GM12801 (cell line): ENCODE results near the gene IFT25.

Source experiments
- TF ChIP-seq, protein P1 (sequence below): IDR thresholded peaks from one replicate; pipeline ENCODE4 v1.5.1; 2011; ENCODE audit warnings: control low read depth; ENCODE audit not compliant: insufficient read length; ENCODE audit errors: extremely low read depth

IFT25 gene

DNA sequence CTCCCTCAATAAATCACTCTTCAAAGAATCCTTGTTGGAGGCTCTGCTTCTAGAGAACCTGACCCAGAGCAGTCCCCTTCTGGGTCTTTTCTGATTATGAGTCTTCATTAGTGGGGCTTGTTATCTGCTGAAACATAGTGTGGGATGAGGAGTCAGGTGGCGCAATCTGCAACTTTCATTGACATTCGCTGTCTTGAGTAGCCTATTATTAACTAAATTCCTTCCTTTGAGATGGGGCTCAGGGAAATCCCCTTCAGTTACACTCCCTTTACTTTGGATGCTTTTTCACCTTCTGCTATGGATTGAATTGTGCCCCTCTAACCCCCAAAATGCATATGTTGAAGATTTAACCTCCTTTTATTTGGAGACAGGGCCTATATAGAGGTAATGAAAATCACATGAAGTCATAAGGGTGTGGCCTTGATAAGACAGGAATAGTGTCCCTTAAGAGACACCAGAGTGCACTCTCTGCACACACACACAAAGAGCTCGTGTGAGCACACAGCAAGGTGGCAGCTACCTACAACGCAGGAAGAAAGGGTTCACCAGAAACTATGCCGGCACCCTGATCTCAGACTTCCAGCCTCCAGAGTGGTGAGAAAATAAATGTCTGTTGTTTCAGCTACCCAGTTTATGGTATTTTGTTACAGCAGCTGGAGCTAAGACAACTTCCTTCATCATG is 32.0 kb downstream of the IFT25 start:
- TF ChIP-seq, protein P1, sequence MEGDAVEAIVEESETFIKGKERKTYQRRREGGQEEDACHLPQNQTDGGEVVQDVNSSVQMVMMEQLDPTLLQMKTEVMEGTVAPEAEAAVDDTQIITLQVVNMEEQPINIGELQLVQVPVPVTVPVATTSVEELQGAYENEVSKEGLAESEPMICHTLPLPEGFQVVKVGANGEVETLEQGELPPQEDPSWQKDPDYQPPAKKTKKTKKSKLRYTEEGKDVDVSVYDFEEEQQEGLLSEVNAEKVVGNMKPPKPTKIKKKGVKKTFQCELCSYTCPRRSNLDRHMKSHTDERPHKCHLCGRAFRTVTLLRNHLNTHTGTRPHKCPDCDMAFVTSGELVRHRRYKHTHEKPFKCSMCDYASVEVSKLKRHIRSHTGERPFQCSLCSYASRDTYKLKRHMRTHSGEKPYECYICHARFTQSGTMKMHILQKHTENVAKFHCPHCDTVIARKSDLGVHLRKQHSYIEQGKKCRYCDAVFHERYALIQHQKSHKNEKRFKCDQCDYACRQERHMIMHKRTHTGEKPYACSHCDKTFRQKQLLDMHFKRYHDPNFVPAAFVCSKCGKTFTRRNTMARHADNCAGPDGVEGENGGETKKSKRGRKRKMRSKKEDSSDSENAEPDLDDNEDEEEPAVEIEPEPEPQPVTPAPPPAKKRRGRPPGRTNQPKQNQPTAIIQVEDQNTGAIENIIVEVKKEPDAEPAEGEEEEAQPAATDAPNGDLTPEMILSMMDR = no peak

DNA sequence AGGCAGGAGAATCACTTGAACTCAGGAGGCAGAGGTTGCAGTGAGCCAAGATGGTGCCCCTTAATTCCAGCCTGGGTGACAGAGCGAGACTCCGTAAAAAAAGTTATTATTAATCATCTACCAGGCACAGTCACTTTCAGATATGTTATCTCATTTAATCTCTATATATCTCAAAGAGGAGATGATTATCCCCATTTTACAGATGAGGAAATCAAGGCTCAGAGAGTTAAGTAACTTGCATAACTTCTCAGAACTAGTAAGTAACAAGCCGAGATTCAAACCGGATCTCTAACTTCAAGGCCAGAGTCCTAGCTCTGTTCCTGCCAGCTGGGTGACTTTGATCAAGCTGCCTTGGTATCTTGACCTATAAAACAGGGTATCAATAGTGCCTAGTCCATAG is 34.1 kb downstream of the IFT25 start:
- TF ChIP-seq, protein P1 = no peak

DNA sequence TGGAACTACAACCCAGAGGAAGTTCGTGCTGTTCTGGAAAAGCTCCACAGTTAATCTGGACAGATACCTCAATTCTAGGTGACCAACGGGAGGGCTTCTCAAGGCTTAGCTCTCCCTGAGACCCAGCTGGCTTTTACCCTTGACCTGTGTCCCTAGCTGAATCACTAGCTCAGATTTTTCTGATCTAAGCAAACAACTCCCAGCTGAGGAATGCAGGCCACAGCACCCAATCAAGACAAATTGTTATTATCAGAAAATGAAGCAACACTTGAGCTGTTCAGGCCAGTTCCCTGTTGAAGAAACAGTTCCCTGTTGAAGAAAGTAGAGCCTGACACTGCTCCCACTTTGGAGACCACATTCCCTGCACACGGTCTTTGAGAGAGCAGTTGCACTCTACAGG is 35.6 kb downstream of the IFT25 start:
- TF ChIP-seq, protein P1 = no peak

DNA sequence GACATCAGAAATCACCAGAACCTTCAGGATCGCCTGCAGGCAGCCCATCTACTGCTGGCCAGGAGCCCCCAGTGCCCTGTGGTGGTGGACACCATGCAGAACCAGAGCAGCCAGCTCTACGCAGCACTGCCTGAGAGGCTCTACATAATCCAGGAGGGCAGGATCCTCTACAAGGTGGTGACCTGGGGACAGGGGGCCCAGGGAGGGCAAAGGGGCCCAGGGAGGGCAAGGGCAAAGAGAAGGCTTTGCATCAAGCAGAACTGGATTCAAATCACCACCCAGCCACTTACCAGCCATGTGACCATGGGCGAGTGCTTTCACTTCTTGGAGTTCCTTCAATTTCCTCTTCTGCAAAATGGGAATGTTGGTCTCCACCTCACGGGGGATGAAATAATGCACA is 39.4 kb downstream of the IFT25 start:
- TF ChIP-seq, protein P1 = no peak

DNA sequence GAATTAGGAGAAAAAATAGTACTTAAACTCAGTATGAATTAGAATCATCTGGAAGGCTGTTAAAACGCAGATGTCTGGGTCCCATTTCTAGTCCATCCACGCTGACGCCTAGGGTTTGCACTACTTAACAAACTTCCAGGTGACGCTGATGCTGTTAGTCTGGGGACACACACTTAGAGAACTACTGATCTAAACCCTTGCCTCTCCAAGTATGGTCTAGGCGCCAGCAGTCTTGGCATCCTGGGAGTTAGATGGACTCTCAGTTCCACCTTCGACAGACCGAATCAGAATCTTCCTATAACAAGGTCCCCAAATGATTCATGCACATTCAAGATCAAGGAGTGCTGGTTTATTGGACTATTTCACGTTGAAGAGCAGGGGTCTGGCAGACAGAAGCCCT is 40.0 kb downstream of the IFT25 start:
- TF ChIP-seq, protein P1 = no peak

DNA sequence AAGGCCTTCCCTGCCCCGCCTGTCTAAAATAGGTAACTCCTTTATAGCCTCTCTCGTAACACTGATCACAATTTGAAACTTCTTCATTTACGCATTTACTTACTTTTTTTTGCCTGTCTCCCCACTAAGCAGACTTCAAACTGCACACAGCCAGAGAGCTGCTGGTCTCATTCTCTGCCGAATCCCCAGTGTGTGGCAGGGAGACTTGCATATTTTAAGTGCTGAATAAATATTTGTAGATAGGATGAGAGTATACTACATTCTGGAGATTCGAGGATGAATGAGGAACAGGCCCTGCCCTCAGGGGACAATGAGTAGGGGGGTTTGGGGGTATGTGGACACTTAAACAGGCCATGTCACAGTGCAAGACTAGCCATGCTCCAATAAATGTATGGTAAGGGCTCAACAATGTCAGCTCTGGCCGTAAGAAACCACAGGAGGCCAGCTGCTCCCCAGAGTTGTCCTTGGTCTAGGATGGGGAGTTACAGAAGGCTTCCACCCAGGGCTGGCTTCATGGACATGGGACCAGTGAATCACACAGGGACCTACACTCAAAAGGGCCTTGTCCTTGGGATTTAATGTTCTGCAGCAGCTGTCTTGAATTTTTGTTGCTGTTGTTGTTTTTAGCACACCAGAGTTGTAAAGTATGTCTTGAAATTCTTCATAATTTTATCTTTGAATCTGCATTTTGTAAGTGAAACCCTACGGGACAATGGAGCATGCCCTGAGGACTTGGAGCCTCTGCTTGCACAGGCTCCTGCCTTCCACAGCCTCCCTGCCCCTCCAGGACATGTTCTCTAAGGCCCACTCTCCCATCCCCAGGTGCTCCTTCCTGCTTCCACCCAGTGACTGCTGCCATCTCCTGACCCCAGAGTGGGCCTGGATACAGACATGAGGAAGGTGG is 43.0 kb downstream of the IFT25 start:
- TF ChIP-seq, protein P1 = no peak

DNA sequence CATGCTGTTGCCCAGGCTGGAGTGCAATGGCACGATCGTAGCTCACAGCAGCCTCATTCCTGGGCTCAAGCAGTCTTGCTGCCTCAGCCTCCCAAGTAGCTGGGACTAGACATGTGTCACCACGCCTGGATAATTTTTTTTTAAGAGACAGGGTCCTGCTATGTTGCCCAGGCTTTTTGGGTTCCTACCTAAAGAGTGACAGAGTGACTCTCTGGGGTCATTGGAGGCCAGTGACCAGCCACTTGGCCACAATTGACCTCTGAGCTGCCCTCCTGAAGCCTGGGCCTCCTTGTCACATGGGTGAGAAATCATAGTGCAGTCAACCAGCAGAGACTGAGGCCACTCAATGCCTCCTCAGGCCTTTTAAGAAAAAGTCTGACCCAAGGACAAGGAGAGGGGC is 45.8 kb downstream of the IFT25 start:
- TF ChIP-seq, protein P1 = no peak
